Measurements from ENCODE around the gene SORCS1.

The SORCS1 gene

GRCh38 chr10:106714734-106715555, 449.6 kb downstream of the SORCS1 start:
- TF ChIP-seq, protein P1, sequence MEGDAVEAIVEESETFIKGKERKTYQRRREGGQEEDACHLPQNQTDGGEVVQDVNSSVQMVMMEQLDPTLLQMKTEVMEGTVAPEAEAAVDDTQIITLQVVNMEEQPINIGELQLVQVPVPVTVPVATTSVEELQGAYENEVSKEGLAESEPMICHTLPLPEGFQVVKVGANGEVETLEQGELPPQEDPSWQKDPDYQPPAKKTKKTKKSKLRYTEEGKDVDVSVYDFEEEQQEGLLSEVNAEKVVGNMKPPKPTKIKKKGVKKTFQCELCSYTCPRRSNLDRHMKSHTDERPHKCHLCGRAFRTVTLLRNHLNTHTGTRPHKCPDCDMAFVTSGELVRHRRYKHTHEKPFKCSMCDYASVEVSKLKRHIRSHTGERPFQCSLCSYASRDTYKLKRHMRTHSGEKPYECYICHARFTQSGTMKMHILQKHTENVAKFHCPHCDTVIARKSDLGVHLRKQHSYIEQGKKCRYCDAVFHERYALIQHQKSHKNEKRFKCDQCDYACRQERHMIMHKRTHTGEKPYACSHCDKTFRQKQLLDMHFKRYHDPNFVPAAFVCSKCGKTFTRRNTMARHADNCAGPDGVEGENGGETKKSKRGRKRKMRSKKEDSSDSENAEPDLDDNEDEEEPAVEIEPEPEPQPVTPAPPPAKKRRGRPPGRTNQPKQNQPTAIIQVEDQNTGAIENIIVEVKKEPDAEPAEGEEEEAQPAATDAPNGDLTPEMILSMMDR (IDR thresholded peaks at IDR 0.05; ENCODE audit: low read depth, low read length), result no peak

GRCh38 chr10:106713846-106714245, 450.7 kb downstream of the SORCS1 start:
- TF ChIP-seq, protein P1 (IDR thresholded peaks at IDR 0.05; ENCODE audit: low read depth, low read length), result no peak
- no peak for DNase-seq (ENCODE audit: low read depth in 2 of 2)
- H3K4me3 ChIP-seq (replicated peaks in 1 of 2; ENCODE audit: low read depth in 2 of 2, low read length in 2 of 2), result no peak overlapping the region

More at GRCh38 chr10:106714734-106715555, 449.6 kb downstream of the SORCS1 start:
- DNase-seq (ENCODE audit: low read depth in 2 of 2), result no peak
- no peak overlapping the region for H3K4me3 ChIP-seq (replicated peaks in 1 of 2; ENCODE audit: low read depth in 2 of 2, low read length in 2 of 2)

GRCh38 chr10:106712988-106713387, 451.5 kb downstream of the SORCS1 start:
- no peak for DNase-seq (ENCODE audit: low read depth in 2 of 2)
- TF ChIP-seq, protein P1 (IDR thresholded peaks at IDR 0.05; ENCODE audit: low read depth, low read length), result no peak
- H3K4me3 ChIP-seq (replicated peaks in 1 of 2; ENCODE audit: low read depth in 2 of 2, low read length in 2 of 2), result no peak overlapping the region

DNA sequence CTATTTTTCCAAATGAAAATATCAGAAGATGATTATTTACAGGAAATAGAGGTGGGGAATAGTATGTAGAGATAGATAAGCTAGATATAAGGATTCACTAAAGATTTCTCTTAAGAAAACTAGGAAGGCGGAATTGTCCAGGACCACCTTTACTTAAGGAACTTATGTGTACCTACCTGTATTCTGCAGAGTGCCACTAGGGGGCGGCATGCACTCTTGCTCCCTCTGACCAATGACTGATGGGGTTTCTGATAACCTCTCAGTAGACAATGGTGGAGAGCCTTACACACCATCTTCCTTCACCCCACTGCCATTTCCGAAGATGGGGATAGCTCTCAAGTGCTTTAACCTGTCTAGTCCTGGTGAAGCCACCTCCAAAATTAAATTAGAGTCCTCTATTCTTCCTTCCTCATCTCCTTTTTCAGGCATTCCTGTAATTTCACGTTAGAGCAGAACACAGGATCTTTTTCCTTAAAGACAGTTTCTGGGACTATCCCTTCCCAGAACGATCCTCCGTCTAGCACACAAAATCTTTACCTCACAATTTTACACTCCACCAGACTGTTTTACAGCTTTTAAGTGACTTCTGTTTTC, 453.1 kb downstream of the SORCS1 start:
- peak; percentile 7 to 29 for DNase-seq (ENCODE audit: low read depth in 2 of 2)
- TF ChIP-seq, protein P1 (IDR thresholded peaks at IDR 0.05; ENCODE audit: low read depth, low read length), result peak; percentile 65
- H3K4me3 ChIP-seq (replicated peaks in 1 of 2; ENCODE audit: low read depth in 2 of 2, low read length in 2 of 2), result no peak overlapping the region

GRCh38 chr10:106708506-106708905, 456.0 kb downstream of the SORCS1 start:
- DNase-seq (ENCODE audit: low read depth in 2 of 2), result no peak
- TF ChIP-seq, protein P1 (IDR thresholded peaks at IDR 0.05; ENCODE audit: low read depth, low read length), result no peak
- H3K4me3 ChIP-seq (replicated peaks in 1 of 2; ENCODE audit: low read depth in 2 of 2, low read length in 2 of 2), result no peak overlapping the region

DNA sequence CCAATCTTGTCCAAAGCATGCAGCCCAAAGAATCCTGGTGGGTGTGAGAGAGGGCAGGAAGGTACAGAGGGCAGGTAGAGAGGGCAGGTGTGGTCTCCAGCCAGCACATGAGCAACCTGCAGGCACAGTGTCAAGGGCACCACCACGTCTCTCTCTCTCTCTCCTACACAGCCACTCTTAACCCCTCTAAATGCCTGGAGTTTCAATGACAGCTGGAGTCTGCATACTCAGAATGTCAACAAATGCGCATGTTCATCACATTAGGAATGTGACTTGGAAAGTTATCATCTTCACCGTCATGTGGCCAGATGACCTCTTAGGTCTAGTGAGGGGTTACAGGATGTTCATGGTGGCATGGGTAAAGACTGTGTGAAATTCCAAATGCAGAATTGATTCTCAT, 456.8 kb downstream of the SORCS1 start:
- H3K4me3 ChIP-seq (replicated peaks in 1 of 2; ENCODE audit: low read depth in 2 of 2, low read length in 2 of 2), result no peak overlapping the region
- DNase-seq (ENCODE audit: low read depth in 2 of 2), result no peak
- TF ChIP-seq, protein P1 (IDR thresholded peaks at IDR 0.05; ENCODE audit: low read depth, low read length), result no peak
